Activated CD8-positive, alpha-beta T cell treated with anti-CD3 and anti-CD28 coated beads for 36 hours (primary cell): ENCODE measurements around the gene PIK3C2G. TPM values are rescaled to one million over a fixed set of nuclear protein-coding genes. Genes with fewer than 3 reads are reported as not detected.

Experiments
- ATAC-seq: fragments of 200-7000 bp; cut with Tn5 transposase; one replicate; pipeline ENCODE4 v1.10.0; 2021; ENCODE audit warnings: mild to moderate bottlenecking, moderate library complexity
- CTCF ChIA-PET: fragments of 350-600 bp; sonication (Branson Sonifier 250); formaldehyde crosslinking; loops from one replicate; lab custom pipeline; 2021; ENCODE audit warnings: antibody characterized with exemption; lab: Charles Lee
- POLR2A ChIA-PET: fragments of 350-600 bp; sonication (Branson Sonifier 250); formaldehyde crosslinking; loops from one replicate; lab custom pipeline; 2021; ENCODE audit warnings: antibody characterized with exemption; lab: Charles Lee
- DNase-seq: peaks from one replicate; pipeline ENCODE4 v3.0.0-alpha.2; 2020
- H3K27ac Mint-ChIP-seq: one replicate; pipeline ENCODE4 v1.8.0; 2021; ENCODE audit warnings: mild to moderate bottlenecking, mixed read lengths
- H3K27me3 Mint-ChIP-seq: one replicate; pipeline ENCODE4 v1.8.0; 2021; ENCODE audit warnings: mixed read lengths
- H3K36me3 Mint-ChIP-seq: one replicate; pipeline ENCODE4 v1.8.0; 2021; ENCODE audit warnings: low read depth, mixed read lengths
- H3K4me1 Mint-ChIP-seq: one replicate; pipeline ENCODE4 v1.8.0; 2021; ENCODE audit warnings: low read depth, mixed read lengths
- H3K4me3 Mint-ChIP-seq: one replicate; pipeline ENCODE4 v1.8.0; 2021; ENCODE audit warnings: mild to moderate bottlenecking, moderate library complexity, mixed read lengths
- H3K9me3 Mint-ChIP-seq: one replicate; pipeline ENCODE4 v1.8.0; 2021; ENCODE audit warnings: mixed read lengths
- CTCF ChIP-seq: fragments of 200-600 bp; IDR thresholded peaks from one replicate; pipeline ENCODE4 v1.8.0; 2022; ENCODE audit warnings: antibody characterized with exemption, mild to moderate bottlenecking
- intact Hi-C: fragments of 100-400 bp; cut with micrococcal nuclease; formaldehyde crosslinking; loops from one replicate; pipeline ENCODE4 v1.10.0; 2022
- total RNA-seq, 2 experiments: library from RNA; stranded (reverse); gene quantifications; one replicate each; pipeline ENCODE4 v1.2.3, GENCODE V29; 2021

Gene PIK3C2G
- total RNA-seq, 2 experiments from 2014 or later = not detected

GRCh38 chr12:18281941-18282340 is 20.6 kb downstream of the PIK3C2G start:
- ChIA-PET POLR2A (no interaction called here), CTCF (no interaction called here)
- H3K27me3 Mint-ChIP-seq = no peaks in the 10 kb centered on the region
- H3K4me3 Mint-ChIP-seq = no peak overlapping the region
- no peak overlapping the region for H3K27ac Mint-ChIP-seq
- no peaks in the 10 kb centered on the region for H3K36me3 Mint-ChIP-seq
- H3K9me3 Mint-ChIP-seq = peaks cover 3% of the 10 kb centered on the region
- DNase-seq (no peak), ATAC-seq (no peak)
- no peaks in the 10 kb centered on the region for H3K4me1 Mint-ChIP-seq
- intact Hi-C loops = no loop called here
- TF ChIP-seq CTCF = no peak

GRCh38 chr12:18283831-18284230 is 22.5 kb downstream of the PIK3C2G start:
- no peaks in the 10 kb centered on the region for H3K4me1 Mint-ChIP-seq
- ChIA-PET CTCF (no interaction called here), POLR2A (no interaction called here)
- H3K27me3 Mint-ChIP-seq = no peaks in the 10 kb centered on the region
- TF ChIP-seq CTCF = no peak
- ATAC-seq (no peak), DNase-seq (no peak)
- no peaks in the 10 kb centered on the region for H3K36me3 Mint-ChIP-seq
- no peak overlapping the region for H3K4me3 Mint-ChIP-seq
- H3K27ac Mint-ChIP-seq = no peak overlapping the region
- intact Hi-C loops = no loop called here
- H3K9me3 Mint-ChIP-seq = peaks cover 3% of the 10 kb centered on the region

- intact Hi-C loops = no loop called here
- Mint-ChIP-seq H3K27ac (no peak overlapping the region), H3K4me3 (no peak overlapping the region), H3K36me3 (no peaks in the 10 kb centered on the region), H3K27me3 (no peaks in the 10 kb centered on the region), H3K9me3 (peaks cover 3% of the 10 kb centered on the region), H3K4me1 (no peaks in the 10 kb centered on the region)
- DNase-seq (no peak), ATAC-seq (no peak)
- POLR2A ChIA-PET = no interaction called here
- TF ChIP-seq CTCF = no peak
- CTCF ChIA-PET = no interaction called here
These were observed 23.1 kb downstream of the PIK3C2G start for GRCh38 chr12:18284386-18284785.

- no peak overlapping the region for H3K27ac Mint-ChIP-seq
These were observed 23.8 kb downstream of the PIK3C2G start for GRCh38 chr12:18285161-18285560.

GRCh38 chr12:18290386-18290785 is 29.1 kb downstream of the PIK3C2G start:
- no peak for DNase-seq
- Mint-ChIP-seq H3K4me3 (no peak overlapping the region), H3K27me3 (no peaks in the 10 kb centered on the region), H3K27ac (no peak overlapping the region), H3K9me3 (no peaks in the 10 kb centered on the region), H3K4me1 (no peaks in the 10 kb centered on the region), H3K36me3 (no peaks in the 10 kb centered on the region)
- ATAC-seq = no peak
- ChIA-PET POLR2A (interaction anchor here (1.1 kb wide), 1 partner anchor 12 kb away, joined by 3 read pairs; no protein-coding TSS in a partner anchor), CTCF (no interaction called here)
- TF ChIP-seq CTCF = no peak
- intact Hi-C loops = no loop called here

More at GRCh38 chr12:18285161-18285560, 23.8 kb downstream of the PIK3C2G start:
- no peak for DNase-seq
- ChIA-PET POLR2A (no interaction called here), CTCF (no interaction called here)
- H3K9me3 Mint-ChIP-seq = peaks cover 3% of the 10 kb centered on the region
- H3K4me1 Mint-ChIP-seq = no peaks in the 10 kb centered on the region
- no peaks in the 10 kb centered on the region for H3K36me3 Mint-ChIP-seq
- TF ChIP-seq CTCF = no peak
- no peak overlapping the region for H3K4me3 Mint-ChIP-seq
- intact Hi-C loops = no loop called here
- H3K27me3 Mint-ChIP-seq = no peaks in the 10 kb centered on the region
- no peak for ATAC-seq
